AG10803 (cell line): ENCODE results near the gene PEX14.
"Not testable (repeated sequence)": the region's sequence is repeated elsewhere in the genome, so short reads cannot be mapped to it uniquely, and the experiment has no call there.

ENCODE experiments used
- DNase-seq: peaks from one replicate; pipeline ENCODE4 v3.0.0; 2010; ENCODE audit warnings: low read depth
- H3K4me3 ChIP-seq: 2 replicates; pipeline ENCODE4 v1.5.1; 2011; ENCODE audit warnings: mild to moderate bottlenecking, low read length, control low read depth
- CTCF ChIP-seq: conservative IDR thresholded peaks from 2 replicates; pipeline ENCODE4 v1.5.1; 2011; ENCODE audit warnings: mild to moderate bottlenecking, low read length, control low read depth, inconsistent platforms

The PEX14 gene

GRCh38 chr1:10456048-10456447 lies 18.7 kb upstream of the PEX14 start:
- no peak overlapping the region for H3K4me3 ChIP-seq

GRCh38 chr1:10456661-10457060 lies 18.1 kb upstream of the PEX14 start:
- peak; percentile 17 for DNase-seq
- no peak for TF ChIP-seq CTCF
- no peak overlapping the region for H3K4me3 ChIP-seq

More at GRCh38 chr1:10456048-10456447, 18.7 kb upstream of the PEX14 start:
- DNase-seq = no peak
- no peak for TF ChIP-seq CTCF

- not testable (repeated sequence) for H3K4me3 ChIP-seq, DNase-seq
Measured at GRCh38 chr1:10457462-10457861, 17.3 kb upstream of the PEX14 start.

GRCh38 chr1:10457875-10458274 lies 16.9 kb upstream of the PEX14 start:
- DNase-seq = peak; percentile 4
- no peak overlapping the region for H3K4me3 ChIP-seq
- no peak for TF ChIP-seq CTCF

- peak; percentile 80 for DNase-seq
- H3K4me3 ChIP-seq = no peak overlapping the region
- no peak for TF ChIP-seq CTCF
Measured at GRCh38 chr1:10459184-10459583, 15.6 kb upstream of the PEX14 start.

- TF ChIP-seq CTCF = no peak
- H3K4me3 ChIP-seq = no peak overlapping the region
- DNase-seq = no peak
Measured at GRCh38 chr1:10467078-10467477, 7.7 kb upstream of the PEX14 start.

GRCh38 chr1:10470043-10470442 lies 4.7 kb upstream of the PEX14 start:
- TF ChIP-seq CTCF = no peak
- no peak for DNase-seq
- H3K4me3 ChIP-seq = no peak overlapping the region
